Activated T-cell treated with anti-CD3 and anti-CD28 coated beads, Interleukin-2, amount 50 U/mL, for 1 hour (primary cell): ENCODE measurements around the gene LDLRAD4.
"Not testable (repeated sequence)": the region's sequence is repeated elsewhere in the genome, so short reads cannot be mapped to it uniquely, and the experiment has no call there.

ENCODE experiments used
- DNase-seq: peaks from one replicate; pipeline ENCODE4 v3.0.0-alpha.2; 2020

The LDLRAD4 gene

DNA sequence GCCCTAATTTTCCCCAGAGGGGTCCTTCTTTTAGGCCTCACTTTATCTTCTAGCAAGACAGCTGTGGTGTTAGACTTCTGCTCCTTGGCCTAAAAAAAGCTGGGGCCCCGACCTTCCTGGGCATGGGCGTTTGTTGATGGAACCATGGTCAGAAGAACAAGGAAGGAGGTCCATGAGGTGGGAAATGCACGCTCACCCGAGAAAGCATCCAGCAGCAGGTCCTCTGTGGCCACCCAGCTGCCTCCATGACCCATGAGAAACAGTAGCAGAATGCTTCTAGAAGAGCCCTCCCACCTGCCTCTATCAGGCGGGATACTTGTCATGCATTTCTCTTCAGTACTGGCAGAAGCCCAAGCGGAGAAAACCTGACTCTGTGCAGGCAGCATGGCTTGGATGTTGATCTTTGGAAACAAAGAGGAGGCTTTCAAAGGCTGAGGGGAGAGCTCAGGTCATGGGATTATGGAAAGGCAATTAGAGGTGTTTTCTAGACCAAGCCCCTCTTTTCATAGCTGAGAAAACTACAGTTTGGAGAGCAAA is 258.7 kb downstream of the LDLRAD4 start:
- no peak for DNase-seq

DNA sequence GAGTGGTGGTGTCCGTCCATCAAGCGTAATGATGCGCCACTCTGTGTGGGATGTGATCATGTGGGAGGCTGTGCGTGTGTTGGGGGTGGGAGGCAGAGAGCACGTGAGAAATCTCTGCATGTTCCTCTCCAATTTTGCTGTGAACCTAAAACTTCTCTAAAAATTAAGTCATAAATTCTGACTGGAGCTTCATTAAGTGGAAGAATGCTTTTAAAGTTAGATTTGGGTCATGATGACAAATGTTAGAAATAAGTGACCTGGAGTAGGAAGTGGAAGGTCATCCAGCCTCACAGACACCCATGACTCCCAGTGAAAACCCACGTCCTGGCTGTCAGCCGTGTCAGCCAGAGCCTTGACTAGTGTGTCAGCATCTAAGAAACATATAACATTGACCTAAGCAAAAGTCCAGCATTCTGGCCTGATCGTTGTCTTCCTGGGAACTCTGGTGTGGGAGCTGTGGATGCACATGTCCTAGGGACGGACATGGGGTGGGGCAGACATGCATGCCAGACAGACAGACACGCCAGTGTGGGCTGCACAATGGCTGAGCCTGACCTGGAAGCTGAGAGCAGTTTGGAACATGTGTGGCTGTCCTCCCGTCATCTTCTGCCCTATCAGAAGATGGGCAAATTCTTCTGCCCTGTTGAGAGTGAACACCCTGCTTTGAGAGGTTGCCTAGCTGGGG is 262.2 kb downstream of the LDLRAD4 start:
- DNase-seq = no peak

DNA sequence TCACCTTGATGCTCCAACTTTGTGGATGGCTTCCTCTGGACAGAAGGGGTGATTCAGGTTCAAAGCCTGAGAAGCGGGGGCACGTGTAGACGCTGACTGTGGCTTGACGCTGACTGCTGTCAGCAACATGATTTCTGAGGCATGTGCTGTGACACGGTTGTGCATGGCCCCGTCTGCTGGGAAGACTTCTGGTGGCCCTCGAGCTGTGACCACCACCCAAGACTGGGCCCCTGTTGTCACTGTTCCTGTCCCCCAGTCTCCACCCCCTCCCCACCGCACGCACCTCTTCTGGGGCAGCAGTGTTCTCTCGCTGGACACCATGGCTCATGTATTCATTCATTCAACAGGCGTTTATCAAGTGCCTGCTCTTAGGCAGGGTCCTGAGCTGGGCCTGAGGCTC is 262.8 kb downstream of the LDLRAD4 start:
- no peak for DNase-seq

DNA sequence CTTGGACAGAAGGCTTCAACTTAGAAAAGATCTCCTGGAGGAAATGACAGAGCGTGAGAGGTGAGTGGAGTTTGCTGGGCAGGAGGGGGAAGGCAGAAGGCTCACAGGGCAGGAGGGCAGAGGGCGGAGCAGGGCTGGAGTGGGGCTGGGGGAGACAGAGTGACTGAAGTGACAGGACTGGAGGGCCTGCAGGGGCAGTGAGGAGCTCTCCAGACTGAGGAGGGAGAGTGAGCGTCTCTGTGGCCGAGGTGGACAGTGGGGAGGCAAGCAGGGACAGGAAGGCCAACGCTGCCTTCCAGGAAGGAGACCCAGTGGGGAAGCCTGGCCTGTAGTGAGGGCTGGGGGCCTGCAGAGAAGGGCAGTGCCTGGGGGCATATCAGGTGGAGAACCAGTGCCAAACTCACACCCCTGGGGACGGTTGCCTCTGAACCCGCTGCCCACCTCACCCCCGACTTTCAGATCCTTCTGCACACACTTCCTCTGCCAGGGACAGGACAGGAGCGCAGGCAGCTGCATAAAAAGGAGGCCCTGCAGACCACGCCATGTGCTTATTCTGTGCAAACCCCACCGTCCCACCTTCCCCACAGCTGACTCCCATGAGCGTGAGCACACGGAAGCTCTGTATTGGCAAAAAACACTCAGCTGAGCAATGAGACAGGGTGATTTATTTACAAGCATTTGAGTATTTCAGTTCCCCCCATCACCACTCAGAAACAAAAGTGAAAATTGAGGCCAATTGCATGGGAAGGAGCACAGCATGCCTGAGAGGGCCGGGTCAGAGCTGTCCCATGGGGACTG is 263.5 kb downstream of the LDLRAD4 start:
- DNase-seq = no peak

DNA sequence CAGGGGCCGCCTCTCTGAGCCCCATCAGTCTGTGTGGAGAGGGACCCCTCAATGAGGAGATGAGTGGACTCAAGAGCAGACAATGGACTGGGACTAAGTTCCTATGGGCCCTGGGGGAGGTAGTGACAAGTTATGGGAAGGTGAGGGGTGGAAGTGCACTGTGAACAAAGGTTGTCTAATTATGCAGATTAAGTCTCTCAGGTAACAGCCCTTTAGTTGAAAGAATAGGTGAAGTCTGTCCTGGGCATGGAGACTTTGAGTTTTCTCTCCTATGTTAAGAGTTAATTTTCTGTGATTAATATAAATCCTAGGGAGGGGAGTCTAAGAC is 264.0 kb downstream of the LDLRAD4 start:
- DNase-seq = no peak

DNA sequence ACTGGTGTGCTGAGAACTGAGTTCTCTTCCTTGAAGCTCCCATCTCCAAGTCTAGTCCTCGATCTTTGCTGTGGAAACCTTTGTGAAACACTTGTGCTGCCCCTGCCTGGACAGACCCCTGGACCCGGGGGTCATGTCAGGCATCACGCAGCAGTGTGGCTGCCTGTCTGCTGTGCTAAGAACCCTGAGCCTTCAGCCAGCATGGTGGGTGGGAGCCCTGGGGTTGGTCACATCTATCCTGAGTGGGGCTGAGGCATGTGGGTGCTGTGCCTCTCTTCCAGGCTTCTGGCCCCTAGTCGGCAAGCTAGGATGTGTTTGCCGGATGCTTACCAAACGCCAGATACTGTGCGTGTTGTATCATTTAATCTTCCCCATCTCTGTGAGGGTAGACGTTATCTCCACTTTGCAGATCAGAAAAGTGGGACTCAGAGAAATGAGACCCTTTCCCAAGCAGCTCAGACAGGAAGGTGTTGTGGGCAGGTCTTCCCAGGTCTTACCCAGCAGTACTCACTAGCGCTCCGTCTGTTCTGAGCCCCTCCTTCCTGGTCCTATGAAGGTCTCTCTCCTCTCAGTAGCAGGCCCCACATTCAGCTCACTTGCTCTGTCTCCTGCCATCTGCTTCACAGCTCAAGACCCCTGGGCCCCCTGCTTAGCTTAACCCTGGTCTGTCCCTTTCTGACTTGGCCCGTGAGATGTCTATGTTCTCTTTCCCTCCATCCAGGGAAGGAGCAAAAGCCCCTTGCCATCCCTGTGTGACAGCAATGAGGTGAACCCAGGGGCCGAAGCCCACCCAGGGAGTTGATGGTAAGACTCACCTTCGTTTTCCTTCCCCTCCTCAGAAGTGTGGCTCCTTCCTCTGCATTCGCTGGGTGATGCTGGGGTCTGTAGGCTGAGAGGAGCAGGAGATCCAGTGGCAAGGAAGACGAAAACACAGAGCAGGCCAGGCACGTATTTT is 265.0 kb downstream of the LDLRAD4 start:
- DNase-seq = no peak

DNA sequence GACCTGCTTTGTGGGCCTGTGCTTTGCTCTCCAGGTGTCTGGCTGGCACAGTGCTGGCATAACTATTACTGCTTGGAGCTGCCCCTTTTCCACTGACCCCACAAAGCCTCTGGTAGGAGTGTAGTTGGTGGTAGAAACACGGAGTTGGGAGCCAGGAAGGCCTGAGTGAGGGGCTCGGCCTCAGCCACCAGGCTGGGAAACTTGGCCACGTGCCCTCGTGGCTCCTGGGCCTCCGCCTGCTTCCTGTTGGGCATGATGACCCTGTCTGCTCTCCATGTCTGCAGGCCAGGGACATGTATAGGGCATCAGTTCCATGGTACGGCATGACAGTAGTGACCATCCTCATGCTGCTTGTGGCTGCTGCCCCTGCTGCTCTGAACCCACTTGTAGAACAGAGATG is 266.6 kb downstream of the LDLRAD4 start:
- no peak for DNase-seq

DNA sequence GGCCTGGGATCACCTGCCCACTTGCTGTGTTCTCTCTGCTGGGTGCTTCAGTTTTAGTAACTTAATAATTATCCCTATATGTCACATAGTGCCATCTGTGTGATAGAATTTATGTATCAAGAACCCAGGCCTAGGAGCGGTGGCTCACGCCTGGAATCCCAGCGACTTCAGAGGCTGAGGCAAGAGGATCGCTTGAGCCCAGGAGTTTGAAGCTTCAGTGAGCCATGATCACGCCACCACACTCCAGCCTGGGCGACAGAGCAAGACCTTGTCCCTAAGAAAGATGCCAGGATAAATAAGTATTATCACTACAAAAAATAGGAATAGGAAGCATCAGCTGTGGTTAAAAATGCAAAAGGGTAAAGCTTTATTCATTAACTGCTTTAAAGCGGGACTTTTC is 267.0 kb downstream of the LDLRAD4 start:
- no peak for DNase-seq

DNA sequence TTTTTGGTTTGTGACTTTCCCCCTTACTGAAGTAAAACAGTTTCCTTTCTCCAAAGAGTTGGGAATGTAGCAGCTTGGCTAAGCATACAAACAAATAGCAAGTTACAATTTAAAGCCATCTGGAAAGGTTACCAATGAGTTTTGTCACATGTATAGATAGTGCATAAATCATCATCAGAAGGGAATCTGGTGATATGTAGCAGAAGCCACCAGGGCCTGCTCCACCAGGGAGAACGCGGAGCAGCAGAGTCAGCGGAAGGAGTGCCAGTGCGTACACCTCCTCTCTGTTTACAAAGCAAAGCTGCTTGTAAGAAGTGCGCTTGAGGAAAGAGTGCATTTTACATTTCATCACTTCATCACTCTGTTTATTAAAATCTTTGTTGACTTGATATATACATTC is 267.7 kb downstream of the LDLRAD4 start:
- DNase-seq = no peak

DNA sequence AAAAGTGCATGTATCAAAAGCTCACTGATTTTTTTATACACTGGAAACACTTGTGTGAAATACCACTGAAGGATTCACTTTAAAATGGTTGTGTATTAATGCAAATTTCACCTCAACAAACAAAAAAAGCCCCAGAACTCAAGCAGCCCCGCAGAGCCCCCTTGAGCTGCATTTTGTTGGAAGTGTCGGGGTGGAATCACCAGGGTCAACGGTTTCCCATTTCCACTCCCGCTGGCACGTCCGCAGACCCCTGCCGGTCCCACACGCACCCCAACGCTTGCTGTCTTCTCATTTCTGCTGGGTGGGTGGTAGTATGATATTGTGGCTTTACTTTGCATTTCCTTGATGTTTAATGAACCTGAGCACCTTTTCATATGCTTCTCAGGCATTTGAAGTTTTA is 268.1 kb downstream of the LDLRAD4 start:
- no peak for DNase-seq

DNA sequence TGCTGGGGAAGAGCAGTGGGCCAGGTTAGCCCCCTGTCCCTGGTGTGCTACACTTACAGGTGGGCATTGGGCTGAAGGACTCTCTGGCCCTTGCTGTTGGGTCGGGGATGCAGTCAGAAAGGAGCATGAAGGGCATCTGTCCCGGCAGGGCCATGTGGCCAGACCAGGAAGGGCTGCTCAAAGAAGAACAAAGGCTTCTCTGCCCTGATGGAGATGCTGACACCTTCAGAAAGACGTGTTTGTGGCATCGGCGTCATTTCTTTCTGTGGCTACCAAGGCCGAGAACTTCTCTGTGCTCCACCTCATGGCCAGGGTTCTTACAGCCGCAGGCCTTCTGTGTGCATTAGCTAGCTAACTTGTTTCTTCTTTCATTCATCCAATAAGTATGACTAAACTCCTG is 268.7 kb downstream of the LDLRAD4 start:
- DNase-seq = no peak

DNA sequence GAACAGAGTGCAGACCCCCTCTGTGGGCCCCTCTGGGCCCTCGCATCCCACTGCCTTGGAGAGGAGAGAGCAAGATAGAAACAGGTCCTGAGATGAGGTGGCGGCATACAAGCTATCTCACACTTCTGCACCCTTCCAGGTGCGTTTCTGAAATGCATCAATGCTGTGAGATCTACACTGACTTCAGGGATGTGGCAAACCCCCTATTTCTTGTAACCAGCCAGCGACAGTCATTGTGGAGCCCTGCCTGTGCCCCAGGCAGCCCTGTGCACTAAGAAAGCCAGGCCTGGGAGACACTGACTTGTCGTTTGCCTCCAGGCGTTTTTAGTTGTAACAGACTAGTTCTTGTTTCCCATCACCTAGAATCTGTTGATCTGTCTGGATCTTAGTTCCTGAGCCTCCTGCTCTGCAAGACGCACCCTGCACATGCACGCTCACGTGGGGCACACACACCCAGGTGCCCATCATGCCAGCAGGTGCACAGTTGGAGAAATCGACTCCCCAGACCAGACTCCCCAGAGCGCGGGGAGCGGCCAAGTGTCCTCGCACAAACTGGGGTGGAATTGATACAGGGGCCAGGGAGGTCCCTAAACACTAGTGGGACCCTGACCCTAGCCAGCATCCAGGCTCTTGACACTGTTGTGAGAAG is 269.8 kb downstream of the LDLRAD4 start:
- no peak for DNase-seq

DNA sequence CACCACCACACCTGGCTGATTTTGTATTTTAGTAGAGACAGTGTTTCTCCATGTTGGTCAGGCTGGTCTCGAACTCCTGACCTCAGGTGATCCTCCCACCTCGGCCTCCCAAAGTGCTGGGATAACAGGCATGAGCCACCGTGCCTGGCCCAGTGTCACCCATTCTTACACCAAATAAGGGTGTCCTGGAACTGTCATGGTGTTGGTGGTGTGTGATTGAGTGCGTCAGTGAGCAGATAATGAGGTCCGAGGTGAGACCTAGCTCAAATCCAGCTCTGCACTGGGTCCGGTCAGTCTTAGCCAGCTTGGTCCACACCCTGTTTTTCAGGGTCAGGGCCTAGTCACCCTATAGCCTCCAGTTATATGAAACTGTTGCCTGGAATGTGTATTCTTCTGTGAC is 270.7 kb downstream of the LDLRAD4 start:
- DNase-seq = not testable (repeated sequence)

DNA sequence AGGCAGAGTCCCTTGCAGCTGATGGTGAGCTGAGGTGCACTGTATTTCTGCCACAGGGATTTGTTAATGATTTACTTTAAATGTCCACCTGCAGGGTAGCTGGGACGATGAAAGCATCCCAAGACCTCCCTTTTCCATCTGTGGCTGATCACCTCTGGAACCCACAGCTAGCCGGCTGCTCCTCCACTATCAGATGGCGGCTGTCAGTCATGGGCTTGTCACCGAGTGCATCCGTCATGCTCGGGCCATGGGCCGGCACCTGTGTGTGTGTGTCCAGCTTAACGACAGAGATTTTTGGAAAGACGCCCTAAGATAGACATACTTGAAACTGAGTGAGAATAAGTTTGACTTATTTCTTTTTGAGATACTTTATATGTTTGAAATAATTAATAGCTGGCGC is 272.6 kb downstream of the LDLRAD4 start:
- no peak for DNase-seq

DNA sequence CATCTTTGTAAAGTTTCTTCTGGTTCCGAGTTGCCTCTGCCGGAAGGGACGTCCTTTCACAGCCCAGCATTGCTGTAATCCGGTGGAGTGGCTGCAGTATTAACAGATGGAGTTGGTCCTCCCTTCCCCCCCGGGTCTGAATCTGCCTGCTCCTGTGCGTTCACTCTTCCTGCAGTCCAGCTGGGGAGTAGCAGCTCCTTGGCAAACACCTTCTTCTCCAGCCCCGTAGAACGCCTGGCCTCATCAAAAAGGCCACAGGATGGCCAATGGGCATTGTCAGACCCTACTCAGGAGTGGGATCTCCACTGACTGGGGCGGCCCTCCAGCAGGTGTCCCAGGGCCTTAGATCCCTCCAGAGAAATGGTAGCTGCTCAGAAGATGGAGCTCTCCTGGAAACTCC is 273.8 kb downstream of the LDLRAD4 start:
- no peak for DNase-seq

DNA sequence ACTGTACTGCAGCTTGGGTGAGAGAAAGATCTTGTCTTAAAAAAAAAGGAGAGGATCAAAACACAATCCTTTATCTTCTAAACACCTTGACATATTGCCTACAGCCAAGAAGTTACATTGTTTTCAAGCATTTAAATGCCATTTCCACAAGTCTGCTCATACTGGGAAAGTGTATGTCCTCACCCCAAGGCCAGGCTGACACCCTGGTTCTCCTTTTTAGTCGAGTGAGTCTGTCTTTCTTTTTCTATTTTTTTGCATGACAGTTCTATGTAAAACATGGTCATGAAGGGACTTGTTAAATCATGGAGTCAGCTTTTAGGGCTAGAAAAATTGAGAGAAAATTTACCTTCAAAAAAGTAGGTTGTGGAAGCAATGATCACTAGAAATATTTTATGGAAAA is 274.5 kb downstream of the LDLRAD4 start:
- no peak for DNase-seq

DNA sequence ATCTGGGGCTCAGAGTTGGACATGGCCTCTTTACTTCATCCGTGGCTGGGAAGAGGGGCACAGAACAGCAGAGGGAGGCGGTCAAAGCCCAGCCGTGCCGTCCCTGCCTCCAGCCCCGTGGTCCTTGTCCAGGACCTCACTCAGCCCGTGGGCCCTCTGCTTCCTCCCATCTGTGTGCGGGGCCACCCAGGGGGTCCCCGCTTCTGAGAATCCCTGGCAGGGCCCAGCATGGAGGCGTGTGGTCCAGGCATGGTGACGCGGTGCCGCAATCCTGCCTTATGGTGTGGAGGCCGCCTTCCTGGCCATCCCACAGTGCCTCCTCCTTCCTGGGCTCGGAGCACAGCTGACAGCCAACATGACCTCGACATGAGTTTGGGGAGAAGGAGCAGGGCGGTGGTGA is 275.2 kb downstream of the LDLRAD4 start:
- DNase-seq = no peak

DNA sequence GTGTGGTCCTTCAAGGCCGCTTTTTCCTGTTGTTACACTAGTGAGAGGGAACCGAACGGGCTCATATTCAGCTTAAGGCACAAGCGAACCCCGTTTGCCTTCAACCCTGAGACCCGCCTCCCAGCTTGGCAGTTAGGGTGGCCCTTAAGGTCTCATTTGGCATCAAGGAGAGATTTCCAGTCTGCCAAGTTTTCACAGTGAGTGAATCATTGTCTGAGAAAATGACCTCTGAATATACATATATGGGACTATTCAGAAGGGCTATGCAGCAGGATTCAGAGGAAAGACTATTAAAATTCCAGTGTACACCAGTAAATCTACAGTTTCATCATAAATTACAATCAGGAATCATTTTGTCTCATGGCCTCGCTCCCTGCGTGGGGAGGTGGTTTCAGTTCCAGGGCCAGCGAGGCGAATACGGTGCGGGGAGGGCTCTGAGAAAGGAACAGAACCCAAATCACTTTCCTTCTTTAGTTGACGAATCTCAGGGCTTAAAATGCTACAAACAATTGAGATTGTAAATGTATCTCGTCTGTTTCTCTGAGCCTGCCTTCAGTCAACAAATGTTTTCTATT is 276.4 kb downstream of the LDLRAD4 start:
- no peak for DNase-seq

DNA sequence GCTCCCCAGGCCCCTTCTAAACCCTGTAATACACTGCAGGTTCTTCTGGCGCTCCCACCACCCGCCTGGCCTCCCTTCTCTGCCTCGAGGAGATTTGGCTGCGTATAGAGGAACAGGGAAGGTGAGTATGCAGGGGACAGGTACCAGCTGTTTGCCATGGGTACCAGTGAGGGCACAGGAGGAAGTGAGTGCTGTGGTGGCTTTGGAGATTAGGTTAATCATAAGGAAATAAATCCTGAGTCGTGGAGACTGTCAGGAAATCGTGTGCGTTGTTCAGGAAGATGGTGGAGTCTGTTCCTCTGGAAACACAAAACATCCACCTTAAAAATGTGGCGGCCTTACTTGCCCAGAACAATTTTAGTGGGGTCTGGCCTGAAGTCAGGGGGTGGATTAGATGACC is 277.4 kb downstream of the LDLRAD4 start:
- no peak for DNase-seq

DNA sequence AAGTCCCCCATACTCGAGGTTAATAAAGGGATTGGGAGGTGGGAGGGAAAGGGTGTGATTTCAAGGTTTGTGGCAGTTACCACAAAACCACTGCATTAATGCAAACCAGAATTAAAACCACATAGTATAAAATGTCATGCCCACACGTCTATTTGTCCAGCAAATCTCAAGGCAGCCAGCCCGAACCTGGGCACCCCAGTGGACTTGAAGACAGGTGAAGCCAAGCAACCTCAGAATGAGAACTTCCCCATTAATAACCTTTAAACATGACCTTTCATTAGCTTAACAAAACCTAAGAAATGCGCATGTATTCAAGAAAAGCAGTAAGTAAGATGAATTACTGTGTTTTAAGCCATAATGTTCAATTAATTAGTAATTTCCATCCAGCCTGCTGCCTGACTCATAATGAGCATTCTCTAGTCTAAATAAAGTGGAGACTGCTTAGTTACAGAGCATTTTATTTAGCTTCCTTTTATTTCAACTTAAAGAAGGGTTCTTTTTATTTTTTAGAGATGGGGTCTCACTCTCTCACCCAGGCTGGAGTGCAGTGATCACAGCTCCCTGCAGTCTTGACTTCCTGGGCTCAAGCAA is 278.2 kb downstream of the LDLRAD4 start:
- DNase-seq = no peak

DNA sequence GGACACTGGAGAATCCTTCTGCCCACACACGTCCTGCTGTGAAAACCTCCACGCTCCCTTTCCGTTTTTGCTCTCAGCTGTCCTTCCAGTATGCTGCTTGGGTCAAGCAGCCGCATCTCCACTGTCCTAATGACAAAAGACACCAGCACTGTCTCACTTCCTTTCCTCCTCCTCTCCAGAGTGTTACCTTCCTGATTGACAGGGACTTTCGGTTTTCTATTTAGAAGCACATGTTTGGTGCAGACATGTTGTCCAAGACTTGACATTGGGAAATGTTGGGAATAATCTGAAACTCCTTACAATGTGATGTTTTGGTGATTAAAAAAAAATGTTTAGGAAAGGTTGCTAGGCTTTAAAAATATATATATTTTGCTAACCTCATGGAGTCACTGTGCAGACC is 281.2 kb downstream of the LDLRAD4 start:
- DNase-seq = no peak

DNA sequence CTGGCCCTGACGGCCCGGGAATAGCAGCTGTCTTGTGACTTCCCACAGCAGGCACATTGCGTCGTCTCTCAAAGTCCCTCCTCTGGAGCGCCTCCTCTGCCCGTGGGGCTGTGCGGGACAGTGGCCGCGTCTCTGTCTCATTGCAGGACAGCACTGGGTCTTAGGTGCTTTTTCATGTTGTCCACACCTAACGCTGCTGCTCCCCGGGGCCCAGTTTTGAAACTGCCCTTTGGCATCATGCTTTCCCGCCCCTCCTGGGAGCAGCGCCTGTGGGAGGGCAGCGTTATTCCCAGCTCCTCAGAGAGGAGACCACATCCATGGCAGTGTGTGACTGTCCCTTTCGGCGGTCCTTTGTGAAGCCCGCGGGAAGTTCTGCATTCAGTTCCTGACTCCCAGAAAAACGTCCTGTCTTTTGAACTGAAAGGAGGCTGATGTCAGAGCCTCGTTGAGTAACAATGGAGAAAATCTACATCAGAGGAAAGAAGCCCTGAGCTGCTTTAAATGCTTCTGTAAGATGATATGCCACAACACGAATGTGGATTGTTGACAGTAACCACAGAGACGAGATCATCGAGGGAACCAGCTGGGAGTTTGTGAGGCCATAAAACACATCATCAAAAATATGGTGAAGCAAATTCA is 281.8 kb downstream of the LDLRAD4 start:
- no peak for DNase-seq
